Gastrocnemius medialis (tissue), 4 donors: Measurements from ENCODE around the gene SPO11. TPM values are rescaled to one million over a fixed set of nuclear protein-coding genes. Genes with fewer than 3 reads are reported as not detected.

Experiments
- ATAC-seq, 2 donors: fragments of 150-250 bp; one replicate each; pipeline ENCODE4 v1.9.1; 2016
- DNase-seq, 2 donors: peaks; one replicate each; pipeline ENCODE4 v3.0.0-alpha.2; 2019
- H3K27ac ChIP-seq, 4 donors: fragments of 200-600 bp; sonication (generic); 1 replicate in 1 of 4; 2 replicates in 3 of 4; pipeline ENCODE4 v1.5.1; 2016 to 2018; ENCODE audit warnings: mild to moderate bottlenecking in 2 of 4, moderate library complexity in 1 of 4
- H3K27me3 ChIP-seq, 3 donors: fragments of 200-600 bp; sonication (generic) in 2 of 3; 1 replicate in 1 of 3; 2 replicates in 2 of 3; pipeline versions ENCODE4 v1.5.1 to v1.6.0; 2016 to 2019; ENCODE audit warnings: mild to moderate bottlenecking in 1 of 3, moderate library complexity in 1 of 3
- H3K36me3 ChIP-seq, 2 donors: fragments of 200-600 bp; sonication (generic) in 1 of 2; one replicate each; pipeline ENCODE4 v1.5.1; 2017 to 2018
- H3K4me1 ChIP-seq, 2 donors: fragments of 200-600 bp; sonication (generic) in 1 of 2; one replicate each; pipeline ENCODE4 v1.5.1; 2016 to 2017; ENCODE audit warnings: mild to moderate bottlenecking in 2 of 2
- H3K4me3 ChIP-seq, 4 donors: fragments of 200-600 bp; sonication (generic) in 3 of 4; 1 replicate in 1 of 4; 2 replicates in 3 of 4; pipeline ENCODE4 v1.5.1; 2016 to 2019; ENCODE audit warnings: mild to moderate bottlenecking in 2 of 4
- H3K9me3 ChIP-seq, 3 donors: fragments of 200-600 bp; sonication (generic) in 2 of 3; 1 replicate in 1 of 3; 2 replicates in 2 of 3; pipeline ENCODE4 v1.5.1; 2016 to 2019
- POLR2A ChIP-seq, 2 donors: fragments of 450-650 bp; IDR thresholded peaks; one replicate each; pipeline ENCODE4 v1.6.1; 2017; ENCODE audit warnings: antibody characterized with exemption in 2 of 2, mild to moderate bottlenecking in 2 of 2, moderate library complexity in 2 of 2
- in situ Hi-C, 4 donors: fragments of 200-750 bp; cut with MboI; loops; one replicate each; pipeline versions ENCODE4 v1.15.0 to v1.8.0; 2017; ENCODE audit warnings: low sequenced_read_pairs in 4 of 4
- intact Hi-C: fragments of 100-400 bp; cut with DNase I; formaldehyde crosslinking; loops from one replicate; pipeline ENCODE4 v1.15.1; 2023; ENCODE audit warnings: low total_unique reads
- total RNA-seq, 4 donors: library from RNA; depleted of rRNA; stranded (reverse); fragments of >200 nt; gene quantifications; one replicate each; pipeline versions ENCODE4 v1.1.0 to v1.2.3, GENCODE V29; 2016
- TF ChIP-seq, protein P1 (sequence below), 5 experiments: fragments of 450-650 bp in 3 of 5; fragments of 200-600 bp in 2 of 5; sonication (generic) in 2 of 5; IDR thresholded peaks in 4 of 5; conservative IDR thresholded peaks in 1 of 5; 1 replicate in 4 of 5; 2 replicates in 1 of 5; pipeline ENCODE4 v1.5.1; 2016 to 2019; ENCODE audit warnings: antibody characterized with exemption in 5 of 5, mild to moderate bottlenecking in 3 of 5, moderate library complexity in 3 of 5

SPO11 gene
- total RNA-seq, 4 donors from 2014 or later, result not detected

DNA sequence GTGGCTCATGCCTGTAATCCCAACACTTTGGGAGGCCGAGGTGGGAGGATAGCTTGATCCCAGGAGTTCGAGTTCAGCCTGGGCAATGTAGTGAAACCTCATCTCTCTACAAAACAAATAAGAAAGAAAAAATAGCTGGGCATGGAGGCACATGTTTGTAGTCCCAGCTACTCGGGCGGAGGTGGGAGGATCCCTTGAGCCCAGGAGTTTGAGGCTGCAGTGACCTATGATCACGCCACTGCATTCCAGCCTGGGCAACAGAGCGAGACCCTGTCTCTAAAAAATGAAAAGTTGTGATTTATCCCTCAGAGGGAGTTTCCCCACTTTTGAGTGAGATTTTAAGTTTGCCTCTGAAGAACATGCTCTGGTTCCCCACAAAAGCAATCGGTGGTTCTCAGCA lies 45.7 kb upstream of the SPO11 start:
- H3K9me3 ChIP-seq, result no peaks in the 10 kb centered on the region
- TF ChIP-seq POLR2A (IDR thresholded peaks at IDR 0.05), result no peak
- TF ChIP-seq, protein P1, sequence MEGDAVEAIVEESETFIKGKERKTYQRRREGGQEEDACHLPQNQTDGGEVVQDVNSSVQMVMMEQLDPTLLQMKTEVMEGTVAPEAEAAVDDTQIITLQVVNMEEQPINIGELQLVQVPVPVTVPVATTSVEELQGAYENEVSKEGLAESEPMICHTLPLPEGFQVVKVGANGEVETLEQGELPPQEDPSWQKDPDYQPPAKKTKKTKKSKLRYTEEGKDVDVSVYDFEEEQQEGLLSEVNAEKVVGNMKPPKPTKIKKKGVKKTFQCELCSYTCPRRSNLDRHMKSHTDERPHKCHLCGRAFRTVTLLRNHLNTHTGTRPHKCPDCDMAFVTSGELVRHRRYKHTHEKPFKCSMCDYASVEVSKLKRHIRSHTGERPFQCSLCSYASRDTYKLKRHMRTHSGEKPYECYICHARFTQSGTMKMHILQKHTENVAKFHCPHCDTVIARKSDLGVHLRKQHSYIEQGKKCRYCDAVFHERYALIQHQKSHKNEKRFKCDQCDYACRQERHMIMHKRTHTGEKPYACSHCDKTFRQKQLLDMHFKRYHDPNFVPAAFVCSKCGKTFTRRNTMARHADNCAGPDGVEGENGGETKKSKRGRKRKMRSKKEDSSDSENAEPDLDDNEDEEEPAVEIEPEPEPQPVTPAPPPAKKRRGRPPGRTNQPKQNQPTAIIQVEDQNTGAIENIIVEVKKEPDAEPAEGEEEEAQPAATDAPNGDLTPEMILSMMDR (IDR thresholded peaks at IDR 0.05 in 4 of 5, conservative IDR thresholded peaks at IDR 0.05 in 1 of 5), result no peak
- H3K4me1 ChIP-seq, result no peaks in the 10 kb centered on the region
- DNase-seq (no peak), ATAC-seq (no peak)
- in situ Hi-C loops, result no loop called here
- intact Hi-C loops, result no loop called here
- H3K27me3 ChIP-seq, result peaks cover 0 to 21% (median 4%) of the 10 kb centered on the region in 3 donors
- no peak overlapping the region for H3K27ac ChIP-seq
- no peak overlapping the region for H3K4me3 ChIP-seq
- no peaks in the 10 kb centered on the region for H3K36me3 ChIP-seq

DNA sequence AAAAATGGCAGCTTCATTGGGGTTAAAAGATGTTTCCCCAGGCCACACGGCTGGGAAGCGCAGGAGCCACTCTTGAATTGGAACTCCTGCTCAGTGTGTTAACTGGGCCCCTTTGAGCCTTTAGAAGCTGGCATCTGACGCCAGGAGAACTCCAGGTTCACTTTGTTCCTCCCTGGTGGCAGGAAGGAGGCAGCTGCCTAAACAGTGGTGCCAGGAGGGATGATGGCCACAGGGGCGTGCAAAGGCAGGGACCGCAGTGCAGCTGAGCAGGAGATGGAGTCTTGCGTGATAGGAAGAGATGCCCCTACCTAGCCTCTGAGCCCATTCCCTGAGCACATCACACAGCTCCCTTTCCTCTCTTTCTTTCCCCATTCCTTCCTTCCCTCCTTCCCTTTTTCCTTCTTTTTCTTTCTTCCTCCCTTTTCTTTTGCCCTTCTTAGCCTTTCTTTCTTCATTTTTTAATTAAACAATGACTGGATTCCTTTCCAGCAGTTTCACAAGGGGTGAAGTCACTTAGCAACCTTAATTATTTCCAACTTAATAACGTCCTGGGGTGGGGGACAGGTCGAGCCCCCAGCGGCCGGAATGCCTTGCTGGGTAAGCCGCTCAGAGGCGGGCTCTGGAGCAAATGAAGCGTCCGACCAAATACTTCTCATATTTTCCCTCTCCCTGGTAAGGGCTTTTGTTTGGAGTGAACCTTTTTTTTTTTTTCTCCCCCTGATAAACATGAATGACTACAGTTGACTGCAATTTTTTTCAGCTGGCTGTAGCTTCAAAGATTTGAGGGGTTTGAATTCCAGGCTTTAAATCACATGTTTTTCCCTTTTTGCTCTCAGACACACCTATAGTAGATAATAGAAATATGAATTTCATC lies 42.4 kb upstream of the SPO11 start:
- Histone ChIP-seq H3K36me3 (no peaks in the 10 kb centered on the region), H3K27me3 (peaks cover 0 to 40% (median 8%) of the 10 kb centered on the region in 3 donors), H3K4me1 (no peaks in the 10 kb centered on the region), H3K27ac (no peak overlapping the region), H3K4me3 (no peak overlapping the region), H3K9me3 (no peaks in the 10 kb centered on the region)
- intact Hi-C loops, result no loop called here
- DNase-seq (no peak), ATAC-seq (no peak)
- in situ Hi-C loops, result no loop called here
- TF ChIP-seq, protein P1 (IDR thresholded peaks at IDR 0.05 in 4 of 5, conservative IDR thresholded peaks at IDR 0.05 in 1 of 5), result no peak
- TF ChIP-seq POLR2A (IDR thresholded peaks at IDR 0.05), result no peak

DNA sequence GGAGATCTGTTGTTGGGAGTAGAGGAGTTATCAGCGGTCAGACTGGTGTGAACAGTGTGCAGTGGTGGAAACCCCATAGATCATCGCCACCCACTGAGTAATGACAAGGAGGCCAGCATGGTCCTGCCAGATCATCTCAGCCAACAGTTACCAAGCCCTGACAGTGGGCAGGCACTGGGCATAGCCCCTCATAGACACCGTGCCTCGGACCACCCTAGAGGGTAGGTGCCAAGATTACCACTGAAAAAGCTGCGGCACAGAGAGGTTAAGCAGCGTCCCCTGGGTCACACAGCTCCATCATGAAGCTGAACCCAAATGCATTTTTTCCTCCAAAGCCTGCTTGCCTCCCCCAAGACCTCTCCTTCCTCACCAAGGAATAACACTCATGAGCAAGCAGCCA lies 41.7 kb upstream of the SPO11 start:
- in situ Hi-C loops, result no loop called here
- no peak for ATAC-seq
- TF ChIP-seq, protein P1 (IDR thresholded peaks at IDR 0.05 in 4 of 5, conservative IDR thresholded peaks at IDR 0.05 in 1 of 5), result no peak
- TF ChIP-seq POLR2A (IDR thresholded peaks at IDR 0.05), result no peak
- no peak for DNase-seq
- Histone ChIP-seq H3K4me1 (no peaks in the 10 kb centered on the region), H3K27ac (no peak overlapping the region), H3K27me3 (peaks cover 0 to 44% (median 11%) of the 10 kb centered on the region in 3 donors), H3K4me3 (no peak overlapping the region), H3K9me3 (no peaks in the 10 kb centered on the region), H3K36me3 (no peaks in the 10 kb centered on the region)
- intact Hi-C loops, result no loop called here

DNA sequence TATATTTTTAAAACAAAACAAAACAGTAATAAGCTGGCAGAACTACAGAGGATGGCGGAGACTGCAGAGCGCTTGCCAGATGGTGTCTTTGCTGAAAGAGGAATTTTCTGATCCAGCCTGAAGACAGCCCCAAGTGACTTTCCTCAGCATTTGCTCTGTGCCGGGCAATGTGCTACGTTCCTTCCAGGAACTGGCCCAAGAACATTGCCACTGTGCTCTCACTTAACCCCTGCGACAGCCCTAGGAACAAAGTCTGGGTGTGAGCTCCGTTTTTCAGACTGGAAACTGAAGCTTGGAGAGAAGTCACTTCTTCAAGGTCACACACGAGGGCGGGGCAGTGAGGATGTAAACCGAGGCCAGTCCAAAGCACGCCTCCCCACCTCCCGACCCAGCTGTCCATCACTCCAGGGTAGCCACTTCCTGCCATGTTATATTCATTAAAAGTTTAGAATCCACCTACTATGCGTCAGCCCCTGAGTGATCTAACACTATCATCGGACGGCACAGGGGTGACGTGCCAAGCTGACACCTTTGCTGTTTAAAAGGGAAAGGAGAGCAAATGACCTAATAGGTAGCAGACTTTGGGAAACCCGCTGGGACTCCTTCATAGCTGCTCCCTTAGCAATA lies 40.8 kb upstream of the SPO11 start:
- intact Hi-C loops (no loop called here), in situ Hi-C loops (no loop called here)
- Histone ChIP-seq H3K4me3 (no peak overlapping the region), H3K9me3 (no peaks in the 10 kb centered on the region), H3K36me3 (no peaks in the 10 kb centered on the region), H3K4me1 (no peaks in the 10 kb centered on the region), H3K27ac (no peak overlapping the region), H3K27me3 (peaks cover 0 to 43% (median 11%) of the 10 kb centered on the region in 3 donors)
- no peak for TF ChIP-seq POLR2A (IDR thresholded peaks at IDR 0.05)
- TF ChIP-seq, protein P1 (IDR thresholded peaks at IDR 0.05 in 4 of 5, conservative IDR thresholded peaks at IDR 0.05 in 1 of 5), result no peak
- ATAC-seq, result no peak
- DNase-seq, result no peak
